HG02642 (cell line): ENCODE data around the gene KCNMB2.
"Not testable (repeated sequence)": the region's sequence is repeated elsewhere in the genome, so short reads cannot be mapped to it uniquely, and the experiment has no call there.

Experiments
- ATAC-seq: cut with Tn5 transposase; IDR thresholded peaks from one replicate; pipeline ENCODE4 v1.9.1; 2021; ENCODE audit warnings: mild to moderate bottlenecking; ENCODE audit not compliant: unreplicated experiment, poor library complexity

Gene KCNMB2

GRCh38 chr3:178741020-178741419 lies 204.8 kb downstream of the KCNMB2 start:
- ATAC-seq, result no peak

GRCh38 chr3:178743297-178743696 lies 207.1 kb downstream of the KCNMB2 start:
- no peak for ATAC-seq

- not testable (repeated sequence) for ATAC-seq
Measured at GRCh38 chr3:178745861-178746655, 209.8 kb downstream of the KCNMB2 start.

GRCh38 chr3:178748874-178749273 lies 212.6 kb downstream of the KCNMB2 start:
- no peak for ATAC-seq

GRCh38 chr3:178749471-178749870 lies 213.2 kb downstream of the KCNMB2 start:
- ATAC-seq, result no peak

GRCh38 chr3:178750639-178751300 lies 214.5 kb downstream of the KCNMB2 start:
- ATAC-seq, result no peak

GRCh38 chr3:178752843-178753242 lies 216.6 kb downstream of the KCNMB2 start:
- no peak for ATAC-seq

- ATAC-seq, result no peak
Measured at GRCh38 chr3:178754852-178755510, 218.7 kb downstream of the KCNMB2 start.

GRCh38 chr3:178761024-178761423 lies 224.8 kb downstream of the KCNMB2 start:
- ATAC-seq, result no peak

- no peak for ATAC-seq
Measured at GRCh38 chr3:178761461-178761860, 225.2 kb downstream of the KCNMB2 start.

GRCh38 chr3:178762385-178762784 lies 226.1 kb downstream of the KCNMB2 start:
- ATAC-seq, result no peak

GRCh38 chr3:178765472-178765871 lies 229.2 kb downstream of the KCNMB2 start:
- no peak for ATAC-seq

- no peak for ATAC-seq
Measured at GRCh38 chr3:178767581-178767980, 231.3 kb downstream of the KCNMB2 start.

GRCh38 chr3:178768072-178768864 lies 232.0 kb downstream of the KCNMB2 start:
- peak; percentile 56 for ATAC-seq

GRCh38 chr3:178771511-178771910 lies 235.3 kb downstream of the KCNMB2 start:
- no peak for ATAC-seq

- ATAC-seq, result no peak
Measured at GRCh38 chr3:178772746-178773145, 236.5 kb downstream of the KCNMB2 start.

GRCh38 chr3:178773358-178773757 lies 237.1 kb downstream of the KCNMB2 start:
- ATAC-seq, result no peak

- peak; percentile 81 for ATAC-seq
Measured at GRCh38 chr3:178777718-178778411, 241.6 kb downstream of the KCNMB2 start.

- no peak for ATAC-seq
Measured at GRCh38 chr3:178778589-178778988, 242.4 kb downstream of the KCNMB2 start.

GRCh38 chr3:178785961-178786360 lies 249.7 kb downstream of the KCNMB2 start:
- ATAC-seq, result no peak
